A673 (cell line): Measurements from ENCODE around the gene SELENON. TPM values are rescaled to one million over a fixed set of nuclear protein-coding genes. Genes with fewer than 3 reads are reported as not detected.

Experiments
- BruUV-seq: library from RNA; stranded (reverse); fragments of 400-500 nt; replicated peaks from 2 replicates; lab custom pipeline; 2021; lab: Mats Ljungman, UMichigan
- CTCF ChIA-PET: fragments of 300-600 bp; sonication (Branson Sonifier 250); formaldehyde crosslinking; loops from one replicate; lab custom pipeline; 2022; ENCODE audit warnings: antibody characterized with exemption; lab: Charles Lee
- POLR2A ChIA-PET: fragments of 300-600 bp; sonication (Branson Sonifier 250); formaldehyde crosslinking; loops from one replicate; lab custom pipeline; 2022; ENCODE audit warnings: antibody characterized with exemption; ENCODE audit not compliant: low non-redundant PET; lab: Charles Lee
- DNase-seq: peaks from one replicate; pipeline ENCODE4 v3.0.0-alpha.2; 2015; ENCODE audit warnings: low spot score
- H3K27ac ChIP-seq: fragments of 200-600 bp; sonication (generic); 2 replicates; pipeline ENCODE4 v1.5.1; 2016; ENCODE audit warnings: mixed run types, low read depth, mild to moderate bottlenecking, mixed read lengths, antibody characterized with exemption, low read length; ENCODE audit not compliant: poor library complexity, severe bottlenecking
- H3K27me3 ChIP-seq: fragments of 200-600 bp; sonication (generic); replicated peaks from 2 replicates; pipeline ENCODE4 v1.6.1; 2017; ENCODE audit warnings: mixed run types, low read depth, mild to moderate bottlenecking, mixed read lengths, antibody characterized with exemption, low read length; ENCODE audit not compliant: insufficient read depth, poor library complexity
- H3K36me3 ChIP-seq: fragments of 200-600 bp; sonication (generic); 2 replicates; pipeline ENCODE4 v1.6.1; 2016; ENCODE audit warnings: mixed run types, mild to moderate bottlenecking, mixed read lengths, antibody characterized with exemption, low read length; ENCODE audit not compliant: insufficient read depth, poor library complexity, severe bottlenecking
- H3K4me1 ChIP-seq: fragments of 200-600 bp; sonication (generic); 2 replicates; pipeline ENCODE4 v1.6.1; 2017; ENCODE audit warnings: mixed run types, mild to moderate bottlenecking, mixed read lengths, antibody characterized with exemption, low read length; ENCODE audit not compliant: insufficient read depth, poor library complexity, severe bottlenecking
- H3K4me3 ChIP-seq: fragments of 200-600 bp; sonication (generic); 2 replicates; pipeline ENCODE4 v1.5.1; 2016; ENCODE audit warnings: low read depth, mixed run types, mild to moderate bottlenecking, mixed read lengths, low read length; ENCODE audit not compliant: poor library complexity, severe bottlenecking
- H3K9me3 ChIP-seq: fragments of 200-600 bp; sonication (generic); 2 replicates; pipeline ENCODE4 v1.6.1; 2016; ENCODE audit warnings: mixed run types, low read depth, mild to moderate bottlenecking, mixed read lengths, antibody characterized with exemption, low read length; ENCODE audit not compliant: poor library complexity, severe bottlenecking
- CTCF ChIP-seq: fragments of 300-800, 200-600 bp; sonication (generic); conservative IDR thresholded peaks from 2 replicates; pipeline ENCODE4 v1.5.1; 2017; ENCODE audit warnings: low read depth, mild to moderate bottlenecking, antibody characterized with exemption, low read length, moderate library complexity, mixed read lengths
- EZH2 ChIP-seq: fragments of 200-600 bp; sonication (generic); IDR thresholded peaks from 2 replicates; pipeline ENCODE4 v1.6.1; 2017; ENCODE audit warnings: borderline replicate concordance, low read depth, mild to moderate bottlenecking, mixed read lengths, antibody characterized with exemption, low read length; ENCODE audit not compliant: poor library complexity, severe bottlenecking
- intact Hi-C: fragments of 100-400 bp; cut with micrococcal nuclease; formaldehyde crosslinking; loops from one replicate; pipeline ENCODE4 v1.10.0; 2022; ENCODE audit not compliant: unreplicated experiment
- total RNA-seq: library from RNA; stranded (reverse); gene quantifications from 2 replicates; pipeline ENCODE4 v1.2.3, GENCODE V29; 2021

The SELENON gene
- total RNA-seq, 1 experiment from 2014 or later: 50.4 TPM

GRCh38 chr1:25772692-25773245 lies 27.2 kb upstream of the SELENON start:
- no TSS peak for BruUV-seq
- Histone ChIP-seq H3K4me3 (no peak overlapping the region), H3K9me3 (no peaks in the 10 kb centered on the region), H3K36me3 (no peaks in the 10 kb centered on the region), H3K27ac (no peak overlapping the region), H3K27me3 (no peaks in the 10 kb centered on the region), H3K4me1 (peaks cover 19% of the 10 kb centered on the region)
- TF ChIP-seq EZH2: no peak
- no peak for TF ChIP-seq CTCF
- intact Hi-C loops: no loop called here
- POLR2A ChIA-PET: no interaction called here
- DNase-seq: no peak
- CTCF ChIA-PET: no interaction called here

- POLR2A ChIA-PET: no interaction called here
- Histone ChIP-seq H3K27ac (no peak overlapping the region), H3K4me3 (no peak overlapping the region), H3K27me3 (no peaks in the 10 kb centered on the region), H3K36me3 (no peaks in the 10 kb centered on the region), H3K4me1 (peaks cover 19% of the 10 kb centered on the region), H3K9me3 (no peaks in the 10 kb centered on the region)
- CTCF ChIA-PET: no interaction called here
- BruUV-seq: no TSS peak
- no peak for DNase-seq
- TF ChIP-seq EZH2 (no peak), CTCF (no peak)
- intact Hi-C loops: no loop called here
Measured at GRCh38 chr1:25773441-25774125, 26.4 kb upstream of the SELENON start.

GRCh38 chr1:25774206-25774803 lies 25.7 kb upstream of the SELENON start:
- CTCF ChIA-PET: interaction anchor here (0.7 kb wide), 1 partner anchor 160 kb away, joined by 3 read pairs; no protein-coding TSS in a partner anchor

More at GRCh38 chr1:25774206-25774803, 25.7 kb upstream of the SELENON start:
- no peak overlapping the region for H3K4me3 ChIP-seq
- peak; percentile 30 for DNase-seq
- no peaks in the 10 kb centered on the region for H3K27me3 ChIP-seq
- TF ChIP-seq EZH2: no peak
- TF ChIP-seq CTCF: no peak
- no TSS peak for BruUV-seq
- H3K4me1 ChIP-seq: peaks cover 19% of the 10 kb centered on the region
- POLR2A ChIA-PET: no interaction called here
- H3K36me3 ChIP-seq: no peaks in the 10 kb centered on the region
- H3K27ac ChIP-seq: no peak overlapping the region
- intact Hi-C loops: no loop called here
- H3K9me3 ChIP-seq: no peaks in the 10 kb centered on the region
